Transverse colon (tissue), 4 donors: ENCODE measurements around the gene PUM1. TPM values are rescaled to one million over a fixed set of nuclear protein-coding genes. Genes with fewer than 3 reads are reported as not detected.
A peak's percentile ranks its signal among the peaks of the same experiment; 100 is the strongest.

Experiments used
- DNase-seq: peaks from one replicate; pipeline ENCODE4 v3.0.0-alpha.2; 2019
- H3K27ac ChIP-seq, 4 donors: fragments of 200-600 bp; sonication (generic); 2 replicates each; pipeline ENCODE4 v1.5.1; 2016 to 2018; ENCODE audit warnings: inconsistent platforms in 4 of 4
- H3K27me3 ChIP-seq: fragments of 200-600 bp; sonication (generic); 2 replicates; pipeline ENCODE4 v1.5.1; 2017; ENCODE audit warnings: inconsistent platforms
- H3K36me3 ChIP-seq, 4 donors: fragments of 200-600 bp; sonication (generic); 2 replicates each; pipeline ENCODE4 v1.5.1; 2017 to 2019; ENCODE audit warnings: inconsistent platforms in 4 of 4
- H3K4me1 ChIP-seq, 4 donors: fragments of 200-600 bp; sonication (generic); 2 replicates each; pipeline ENCODE4 v1.5.1; 2017 to 2020; ENCODE audit warnings: inconsistent platforms in 4 of 4
- H3K4me3 ChIP-seq, 4 donors: fragments of 200-600 bp; sonication (generic); 1 replicate in 1 of 4; 2 replicates in 3 of 4; pipeline versions ENCODE4 v1.5.1 to v1.6.1; 2017 to 2019; ENCODE audit warnings: inconsistent platforms in 4 of 4
- H3K9me3 ChIP-seq, 2 donors: fragments of 200-600 bp; sonication (generic); 2 replicates each; pipeline ENCODE4 v1.5.1; 2017 to 2019; ENCODE audit warnings: inconsistent platforms in 2 of 2
- EP300 ChIP-seq: sonication (generic); formaldehyde crosslinking; IDR thresholded peaks from one replicate; pipeline ENCODE4 v1.6.1; 2017; ENCODE audit warnings: antibody characterized with exemption, low read depth
- POLR2A ChIP-seq: fragments of 450-650 bp; IDR thresholded peaks from one replicate; pipeline ENCODE4 v1.6.1; 2016; ENCODE audit warnings: antibody characterized with exemption, mild to moderate bottlenecking, moderate library complexity
- POLR2AphosphoS5 ChIP-seq, 3 donors: sonication (generic); formaldehyde crosslinking; IDR thresholded peaks; one replicate each; pipeline ENCODE4 v1.6.1; 2016; ENCODE audit warnings: antibody characterized with exemption in 3 of 3
- WGBS, 2 donors: methylation state at CpG; one replicate each; pipeline ENCODE4 v1.1.5; 2018; ENCODE audit warnings: low coverage in 1 of 2; 5-methylcytosine and 5-hydroxymethylcytosine counted together
- in situ Hi-C, 4 donors: fragments of 200-750 bp; cut with MboI; loops; one replicate each; pipeline versions ENCODE4 v1.15.0 to v1.15.1; 2017; ENCODE audit warnings: low sequenced_read_pairs in 3 of 4, low pct_ligation_motif_present in 1 of 4, low pct_unique_long_range_greater_than_20kb in 1 of 4
- intact Hi-C: fragments of 100-400 bp; cut with DNase I; formaldehyde crosslinking; loops from one replicate; pipeline ENCODE4 v1.15.1; 2023; ENCODE audit warnings: low total_unique reads
- total RNA-seq, 4 donors: library from RNA; depleted of rRNA; stranded (reverse); fragments of >200 nt; gene quantifications; one replicate each; pipeline ENCODE4 v1.1.0, GENCODE V29; 2016
- TF ChIP-seq, protein P1 (sequence below), 5 experiments: fragments of 200-600 bp in 3 of 5; fragments of 450-650 bp in 2 of 5; sonication (generic) in 3 of 5; IDR thresholded peaks; 1 replicate in 2 of 5; 2 replicates in 3 of 5; pipeline ENCODE4 v1.5.1; 2016 to 2017; ENCODE audit warnings: antibody characterized with exemption in 5 of 5, inconsistent platforms in 3 of 5, mild to moderate bottlenecking in 2 of 5, moderate library complexity in 1 of 5

Gene PUM1
- total RNA-seq, 4 donors from 2014 or later: 73.6 to 201 (median 78.5) TPM

DNA sequence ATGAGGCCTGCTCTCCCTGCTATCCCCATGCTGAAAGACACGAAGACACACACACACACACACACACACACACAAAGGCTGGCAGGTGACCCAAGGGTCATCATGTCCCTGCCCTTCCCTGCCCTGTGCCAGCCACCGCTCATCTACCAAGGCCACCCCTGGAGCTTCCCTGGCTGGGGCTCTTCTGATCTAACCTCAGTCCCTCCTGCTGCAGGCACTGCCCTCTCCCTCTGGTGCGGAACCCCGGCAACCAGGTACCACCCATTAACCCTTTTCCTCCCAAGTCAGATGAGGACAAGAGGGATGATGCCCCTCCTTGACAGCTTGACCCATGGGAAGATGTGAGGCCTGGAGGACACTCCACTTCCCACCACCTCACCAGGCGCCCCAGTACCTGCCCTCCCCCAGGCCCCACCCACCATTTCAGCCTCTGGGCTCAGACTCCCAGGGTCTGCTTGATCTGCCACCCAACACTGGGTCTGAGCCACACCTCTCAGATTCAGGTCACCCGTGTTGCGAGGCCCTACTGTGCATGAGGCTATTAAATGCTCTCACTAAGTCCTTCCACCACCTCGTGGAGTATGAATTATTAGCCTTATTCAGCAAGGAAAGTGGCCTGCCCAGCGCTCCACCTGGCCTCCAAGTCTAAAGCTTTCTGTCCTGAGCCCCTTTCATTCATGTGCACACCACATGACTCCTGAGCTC is 159.4 kb downstream of the PUM1 start:
- Histone ChIP-seq H3K36me3 (no peaks in the 10 kb centered on the region), H3K27me3 (peaks cover 5% of the 10 kb centered on the region), H3K4me1 (peaks cover 25 to 62% (median 43%) of the 10 kb centered on the region in 4 donors), H3K9me3 (no peaks in the 10 kb centered on the region), H3K27ac (peak overlapping the region; percentile 16 to 85 (median 76)), H3K4me3 (no peak overlapping the region)
- intact Hi-C loops: no loop called here
- TF ChIP-seq EP300 (no peak), POLR2A (no peak), POLR2AphosphoS5 (IDR thresholded peaks at IDR 0.05) (no peak)
- TF ChIP-seq, protein P1, sequence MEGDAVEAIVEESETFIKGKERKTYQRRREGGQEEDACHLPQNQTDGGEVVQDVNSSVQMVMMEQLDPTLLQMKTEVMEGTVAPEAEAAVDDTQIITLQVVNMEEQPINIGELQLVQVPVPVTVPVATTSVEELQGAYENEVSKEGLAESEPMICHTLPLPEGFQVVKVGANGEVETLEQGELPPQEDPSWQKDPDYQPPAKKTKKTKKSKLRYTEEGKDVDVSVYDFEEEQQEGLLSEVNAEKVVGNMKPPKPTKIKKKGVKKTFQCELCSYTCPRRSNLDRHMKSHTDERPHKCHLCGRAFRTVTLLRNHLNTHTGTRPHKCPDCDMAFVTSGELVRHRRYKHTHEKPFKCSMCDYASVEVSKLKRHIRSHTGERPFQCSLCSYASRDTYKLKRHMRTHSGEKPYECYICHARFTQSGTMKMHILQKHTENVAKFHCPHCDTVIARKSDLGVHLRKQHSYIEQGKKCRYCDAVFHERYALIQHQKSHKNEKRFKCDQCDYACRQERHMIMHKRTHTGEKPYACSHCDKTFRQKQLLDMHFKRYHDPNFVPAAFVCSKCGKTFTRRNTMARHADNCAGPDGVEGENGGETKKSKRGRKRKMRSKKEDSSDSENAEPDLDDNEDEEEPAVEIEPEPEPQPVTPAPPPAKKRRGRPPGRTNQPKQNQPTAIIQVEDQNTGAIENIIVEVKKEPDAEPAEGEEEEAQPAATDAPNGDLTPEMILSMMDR (IDR thresholded peaks at IDR 0.05): no peak
- in situ Hi-C loops: no loop called here
- DNase-seq: no peak
- 49 to 50% methylated on average over 4 to 9 of the region's 9 CpGs for WGBS, 2 donors

DNA sequence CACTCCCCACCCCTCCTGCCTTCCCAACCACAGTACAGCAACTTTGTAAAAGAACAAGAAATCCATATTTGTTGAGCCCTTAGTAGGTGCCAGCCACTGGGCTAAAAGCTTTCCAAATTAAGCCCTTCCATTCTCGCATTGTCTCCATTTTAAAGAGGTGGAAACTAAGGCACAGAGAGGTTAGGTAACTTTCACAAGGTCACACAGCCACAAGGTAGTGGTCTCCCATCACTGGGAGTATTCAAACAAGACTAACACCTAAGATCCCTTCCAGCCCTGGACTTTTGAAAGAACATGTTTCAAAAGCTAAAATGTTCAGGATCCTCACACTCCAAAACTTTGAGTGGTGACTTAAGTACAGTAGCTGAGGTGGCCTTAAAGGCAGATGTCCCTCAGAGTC is 160.1 kb downstream of the PUM1 start:
- TF ChIP-seq POLR2A: no peak
- no peak for TF ChIP-seq POLR2AphosphoS5 (IDR thresholded peaks at IDR 0.05)
- TF ChIP-seq, protein P1 (IDR thresholded peaks at IDR 0.05): no peak
- no peak for TF ChIP-seq EP300
- DNase-seq: no peak
- Histone ChIP-seq H3K9me3 (no peaks in the 10 kb centered on the region), H3K36me3 (no peaks in the 10 kb centered on the region), H3K4me3 (no peak overlapping the region), H3K27ac (peak overlapping the region in 3 of 4 donors; percentile 70 to 85 (median 82)), H3K27me3 (peaks cover 5% of the 10 kb centered on the region), H3K4me1 (peaks cover 27 to 63% (median 43%) of the 10 kb centered on the region in 4 donors)
- 60 to 80% methylated on average over 1 of the region's 1 CpG for WGBS, 2 donors
- intact Hi-C loops: no loop called here
- in situ Hi-C loops: no loop called here

DNA sequence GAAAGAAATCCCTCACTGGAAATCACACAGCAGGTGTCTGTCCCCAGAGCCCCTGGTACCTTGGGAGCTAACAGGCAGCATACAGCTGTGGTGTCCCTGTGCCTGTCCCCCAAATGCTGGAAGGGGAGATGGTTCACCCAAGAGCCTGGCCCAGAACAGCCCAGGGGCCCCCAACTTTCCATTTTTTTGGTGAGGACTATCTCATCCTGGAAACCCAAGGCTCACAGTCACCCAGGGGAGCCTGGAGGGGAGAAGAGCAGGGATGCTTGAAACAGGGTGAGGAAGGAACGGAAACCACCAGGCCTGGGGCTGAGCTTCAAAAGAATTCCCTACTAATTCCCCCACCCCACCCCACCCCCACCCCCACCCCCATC is 160.6 kb downstream of the PUM1 start:
- intact Hi-C loops: no loop called here
- 64% methylated on average over 1 of the region's 1 CpG; no CpG with 5 or more reads in 1 of the 2 donors for WGBS, 2 donors
- peaks cover 5% of the 10 kb centered on the region for H3K27me3 ChIP-seq
- H3K4me3 ChIP-seq: no peak overlapping the region
- in situ Hi-C loops: no loop called here
- H3K27ac ChIP-seq: peak overlapping the region in 3 of 4 donors; percentile 76 to 85 (median 81)
- peaks cover 27 to 63% (median 42%) of the 10 kb centered on the region in 4 donors for H3K4me1 ChIP-seq
- no peak for TF ChIP-seq POLR2A
- H3K36me3 ChIP-seq: no peaks in the 10 kb centered on the region
- no peaks in the 10 kb centered on the region for H3K9me3 ChIP-seq
- no peak for DNase-seq

DNA sequence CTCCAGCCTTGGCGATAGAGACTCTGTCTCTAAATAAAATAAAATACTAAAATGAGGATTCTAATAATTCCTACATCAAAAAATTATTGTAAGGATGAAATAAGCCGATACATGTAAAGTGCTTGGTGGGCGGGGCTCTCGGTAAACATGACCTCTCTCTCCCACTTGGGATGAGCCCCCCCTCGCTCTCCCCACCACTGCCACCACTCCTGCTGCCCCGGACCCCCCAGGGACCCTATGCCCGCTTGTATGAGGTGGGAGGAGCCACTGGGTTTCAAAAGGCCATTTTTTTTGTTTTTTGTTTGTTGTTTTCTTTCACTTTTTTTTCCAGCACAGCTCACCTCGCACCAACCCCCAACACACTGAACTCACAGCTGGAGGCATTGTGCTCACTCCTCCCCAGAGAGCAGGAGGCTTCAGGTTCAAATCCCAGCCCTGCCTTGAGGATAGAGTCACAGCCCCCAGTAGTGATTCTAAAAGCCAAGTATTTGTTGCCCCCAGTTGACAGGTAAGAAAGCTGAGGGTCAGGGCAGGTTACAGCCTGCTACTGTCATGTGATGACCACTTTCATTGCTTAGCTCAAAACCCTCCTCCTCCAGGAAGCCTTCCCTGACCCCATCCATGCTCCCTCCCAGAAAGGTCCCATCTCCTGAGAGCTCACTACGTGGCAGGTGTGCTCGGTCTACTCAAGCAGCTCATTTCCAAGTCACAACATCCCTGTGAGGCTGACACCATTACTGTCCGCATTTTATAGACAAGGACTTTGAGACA is 161.1 kb downstream of the PUM1 start:
- Histone ChIP-seq H3K4me3 (no peak overlapping the region), H3K36me3 (no peaks in the 10 kb centered on the region), H3K9me3 (no peaks in the 10 kb centered on the region), H3K4me1 (peaks cover 27 to 58% (median 37%) of the 10 kb centered on the region in 4 donors), H3K27me3 (peaks cover 5% of the 10 kb centered on the region), H3K27ac (peak overlapping the region in 3 of 4 donors; percentile 76 to 85 (median 81))
- in situ Hi-C loops (no loop called here), intact Hi-C loops (no loop called here)
- WGBS, 2 donors: 47 to 54% methylated on average over 8 to 11 of the region's 11 CpGs
- TF ChIP-seq EP300 (no peak), POLR2A (no peak), POLR2AphosphoS5 (IDR thresholded peaks at IDR 0.05) (no peak)
- TF ChIP-seq, protein P1 (IDR thresholded peaks at IDR 0.05): no peak
- no peak for DNase-seq
